Activated effector memory CD4-positive, alpha-beta T cell treated with anti-CD3 and anti-CD28 coated beads, Interleukin-2, amount 50 U/mL, for 16 hours (primary cell): Measurements from ENCODE around the gene MINDY4.

Experiments used
- DNase-seq: peaks from one replicate; pipeline ENCODE4 v3.0.0-alpha.2; 2020

Gene MINDY4

GRCh38 chr7:30840141-30841024 lies 69.2 kb downstream of the MINDY4 start:
- no peak for DNase-seq

DNA sequence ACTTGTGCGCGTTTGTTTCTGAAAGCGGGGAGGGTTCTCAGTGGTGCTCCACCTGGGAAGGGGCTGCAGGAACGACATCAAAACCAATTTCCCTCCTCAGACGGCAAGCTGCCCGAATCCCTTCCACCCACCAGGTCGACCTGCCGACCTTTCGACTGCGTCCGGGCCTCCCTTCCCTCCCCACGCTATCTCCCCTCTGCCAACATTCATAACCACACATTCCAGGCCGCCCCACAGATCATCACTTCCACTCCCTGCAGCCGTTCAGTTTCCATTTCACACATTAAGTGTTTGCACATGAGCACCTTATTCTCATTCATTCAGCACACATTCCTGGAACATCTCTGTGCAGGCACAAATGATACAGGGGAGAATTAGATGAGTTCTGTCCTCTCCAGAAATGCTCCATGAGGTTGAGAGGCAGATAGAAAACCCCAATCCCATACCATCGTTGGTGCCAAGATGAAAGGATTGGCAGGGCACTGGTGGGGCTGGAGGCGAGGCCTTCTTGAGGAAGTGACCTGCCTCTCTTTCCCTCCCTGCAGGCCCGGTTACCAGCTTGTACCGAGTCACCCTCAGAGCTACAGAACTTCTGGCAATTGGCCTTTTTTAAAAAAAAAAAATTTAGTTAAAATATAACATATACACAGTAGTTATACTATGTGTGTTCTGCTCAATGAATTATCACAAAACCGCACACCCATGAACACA lies 70.0 kb downstream of the MINDY4 start:
- no peak for DNase-seq

- DNase-seq = peak; percentile 21
Observed at GRCh38 chr7:30841801-30842541, 70.8 kb downstream of the MINDY4 start.

- DNase-seq = peak; percentile 14
Observed at GRCh38 chr7:30842542-30843451, 71.6 kb downstream of the MINDY4 start.

DNA sequence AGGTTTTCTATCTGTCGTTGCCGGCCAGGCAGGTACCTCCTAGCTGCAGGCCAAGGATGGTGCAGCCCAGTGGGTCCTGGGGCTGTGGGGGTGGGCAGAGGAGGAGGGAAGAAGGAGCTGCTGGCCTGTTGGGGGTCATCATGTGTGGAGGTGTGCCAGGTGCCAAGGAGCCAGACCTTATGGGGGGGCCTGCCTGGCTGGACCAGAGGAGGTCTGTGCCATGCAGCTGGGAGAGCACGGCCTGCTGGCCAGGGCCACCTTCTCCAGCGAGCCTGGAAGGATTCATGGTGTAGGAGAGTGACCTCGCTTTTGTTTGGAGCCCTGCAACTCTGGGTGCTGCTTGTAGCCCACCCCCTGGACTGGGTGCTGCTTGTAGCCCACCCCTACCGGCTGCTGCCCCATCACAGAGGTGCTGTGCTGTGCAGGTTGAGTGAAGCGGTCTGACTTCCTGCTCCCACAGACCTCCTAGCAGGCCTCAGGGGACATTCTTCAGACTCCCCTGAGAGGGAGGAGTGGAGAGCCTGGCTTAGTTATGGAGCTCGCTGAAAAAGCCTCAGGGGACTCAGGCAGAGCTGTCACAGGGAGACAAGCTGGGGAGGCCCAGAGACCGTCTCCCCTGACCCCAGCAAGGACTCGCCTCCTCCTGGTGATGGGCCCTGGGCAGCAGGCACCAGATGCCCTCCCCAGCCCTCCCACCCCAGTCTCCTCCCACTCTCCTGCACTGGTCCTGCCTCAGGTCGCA lies 72.7 kb downstream of the MINDY4 start:
- peak; percentile 39 for DNase-seq

GRCh38 chr7:30844483-30844874 lies 73.3 kb downstream of the MINDY4 start:
- DNase-seq = peak; percentile 34

DNA sequence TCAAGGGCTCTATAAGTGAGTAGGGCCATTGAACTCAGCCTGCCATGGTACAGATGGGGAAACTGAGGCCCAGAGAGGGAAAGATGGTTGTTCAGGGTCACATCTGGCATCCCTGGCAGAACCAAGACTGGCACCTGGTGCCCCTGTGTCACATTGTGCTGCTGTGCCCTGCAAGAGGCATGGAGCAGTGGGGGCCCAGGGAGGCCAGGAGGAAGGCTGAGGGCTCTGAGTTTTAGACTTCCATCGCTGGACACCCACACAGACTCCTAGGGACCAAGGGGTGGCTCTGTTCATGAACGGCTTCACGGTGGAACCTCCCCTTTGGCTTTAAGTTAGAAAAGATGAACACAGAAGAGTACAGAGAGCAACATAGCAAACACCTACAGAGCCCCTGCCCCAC lies 73.7 kb downstream of the MINDY4 start:
- peak; percentile 28 for DNase-seq

GRCh38 chr7:30845426-30846135 lies 74.4 kb downstream of the MINDY4 start:
- peak; percentile 50 for DNase-seq

GRCh38 chr7:30846378-30846777 lies 75.2 kb downstream of the MINDY4 start:
- no peak for DNase-seq

DNA sequence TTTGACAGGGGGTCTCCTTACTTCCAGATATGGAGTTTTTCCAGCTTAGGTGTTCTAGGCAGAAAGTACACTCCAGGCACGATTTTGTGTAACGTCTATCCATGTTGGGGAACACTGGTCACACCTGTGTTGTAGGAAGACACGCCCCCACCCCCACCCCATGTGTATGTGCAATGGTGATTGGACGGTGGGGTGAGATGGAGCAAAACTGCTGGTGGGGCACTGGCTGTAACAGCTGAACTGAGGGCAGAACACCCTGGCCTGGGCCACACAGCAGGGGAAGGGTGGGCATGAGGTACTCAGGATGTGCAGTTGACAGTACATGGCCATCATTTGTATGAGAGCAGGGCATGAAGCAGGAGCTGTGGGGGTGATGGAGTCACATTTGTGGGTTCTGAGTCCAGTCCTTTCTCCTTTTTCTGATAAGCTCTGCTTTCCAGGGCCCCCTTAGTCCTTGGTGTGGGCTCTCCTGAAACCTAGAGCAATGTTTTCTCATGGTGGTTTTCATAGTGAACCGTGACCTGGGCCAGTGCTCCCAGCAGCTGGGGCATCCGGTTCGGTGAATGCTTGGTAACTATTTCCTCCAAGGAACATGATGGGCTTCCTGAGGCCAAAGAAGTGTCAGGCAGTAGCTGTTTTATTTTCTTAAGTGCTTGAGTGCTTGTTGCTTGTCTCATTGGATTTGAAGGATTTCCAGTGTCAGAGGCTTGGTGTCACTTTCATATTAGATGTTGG lies 77.1 kb downstream of the MINDY4 start:
- DNase-seq = no peak

DNA sequence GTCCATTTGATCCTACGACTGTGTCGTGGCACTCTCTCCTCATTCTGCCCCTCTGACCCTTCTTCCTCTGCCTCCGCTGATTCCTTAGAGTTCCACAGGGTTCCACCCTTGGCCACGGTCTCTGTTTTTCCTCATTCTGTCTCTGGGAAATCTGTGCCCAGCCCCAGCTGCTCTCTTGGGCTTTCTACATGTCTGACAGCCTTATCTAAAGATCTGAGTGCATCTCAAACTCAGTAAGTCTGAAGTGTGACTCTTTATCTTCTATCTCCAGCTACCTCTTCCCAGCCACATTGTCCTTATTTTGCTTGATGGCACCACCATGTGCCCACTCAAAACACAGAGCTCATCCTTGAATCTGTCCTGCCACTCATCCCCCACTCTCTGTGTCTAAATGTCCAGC lies 78.3 kb downstream of the MINDY4 start:
- no peak for DNase-seq

DNA sequence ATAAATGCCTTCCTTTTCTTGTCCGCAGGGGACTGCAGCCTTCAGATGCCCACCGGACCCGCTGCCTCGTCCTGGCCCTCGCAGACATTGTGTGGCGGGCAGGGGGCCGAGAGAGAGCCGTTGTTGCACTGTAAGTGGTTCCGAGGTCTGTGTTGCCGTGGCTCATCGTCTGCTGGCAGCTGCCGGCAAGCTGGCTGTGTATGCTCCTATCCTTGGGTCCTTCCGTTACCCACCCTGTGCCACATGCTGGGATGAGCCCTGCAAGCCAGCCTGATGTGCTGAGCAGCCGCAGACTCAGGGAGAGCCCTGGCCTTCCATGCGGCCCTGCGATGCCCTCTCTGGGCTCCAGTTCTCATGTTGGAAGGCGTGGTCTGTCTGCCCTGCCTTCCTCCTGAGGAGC lies 79.2 kb downstream of the MINDY4 start:
- no peak for DNase-seq

DNA sequence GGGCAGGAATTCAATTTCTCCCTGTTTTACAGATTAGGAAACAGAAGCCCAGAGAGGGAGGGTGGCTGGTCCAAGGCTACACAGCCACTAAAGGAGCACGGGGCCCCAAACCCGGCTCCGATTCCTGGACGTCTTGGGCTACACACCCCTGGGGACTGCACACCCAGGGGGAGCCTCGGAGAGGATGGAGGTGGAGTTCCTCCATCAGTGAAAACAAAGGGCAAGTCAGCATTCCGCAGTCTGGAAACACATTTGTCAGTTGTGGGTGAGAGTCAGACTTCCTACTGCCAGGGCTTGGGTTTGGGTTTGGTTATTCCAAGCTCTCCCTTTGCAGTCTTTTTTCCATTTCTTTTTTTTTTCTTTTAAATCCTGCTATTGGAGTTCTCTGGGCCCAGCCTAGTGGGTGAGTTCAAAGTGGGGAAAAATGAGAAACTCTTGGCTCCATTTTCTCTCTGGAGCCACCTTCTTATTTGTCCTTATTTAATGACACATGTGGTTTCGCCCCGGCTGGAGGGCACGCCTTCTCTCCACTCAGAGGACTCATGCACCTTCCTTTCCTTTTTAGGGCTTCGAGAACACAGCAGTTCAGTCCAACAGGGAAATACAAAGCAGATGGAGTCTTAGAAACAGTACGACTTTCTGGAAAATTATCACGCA lies 80.6 kb downstream of the MINDY4 start:
- no peak for DNase-seq

DNA sequence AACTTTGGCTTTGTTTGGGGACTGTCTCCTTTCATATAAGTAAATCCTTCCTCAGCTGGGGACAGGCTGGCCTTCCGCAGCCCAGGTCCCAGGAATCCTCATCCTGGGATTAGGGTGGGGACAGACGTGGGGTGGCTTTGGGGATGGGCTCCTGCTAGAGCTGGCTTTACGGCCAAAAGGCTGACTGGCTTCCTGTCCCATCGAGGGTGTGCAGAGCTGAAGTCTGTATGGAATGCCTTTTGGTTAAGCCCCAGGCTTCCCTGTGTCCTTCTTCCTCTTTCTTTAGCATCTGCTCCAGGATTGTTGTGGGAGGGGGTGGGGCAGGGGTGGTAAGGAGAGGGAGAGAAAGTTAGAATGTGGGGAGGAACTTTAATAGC lies 81.1 kb downstream of the MINDY4 start:
- no peak for DNase-seq

DNA sequence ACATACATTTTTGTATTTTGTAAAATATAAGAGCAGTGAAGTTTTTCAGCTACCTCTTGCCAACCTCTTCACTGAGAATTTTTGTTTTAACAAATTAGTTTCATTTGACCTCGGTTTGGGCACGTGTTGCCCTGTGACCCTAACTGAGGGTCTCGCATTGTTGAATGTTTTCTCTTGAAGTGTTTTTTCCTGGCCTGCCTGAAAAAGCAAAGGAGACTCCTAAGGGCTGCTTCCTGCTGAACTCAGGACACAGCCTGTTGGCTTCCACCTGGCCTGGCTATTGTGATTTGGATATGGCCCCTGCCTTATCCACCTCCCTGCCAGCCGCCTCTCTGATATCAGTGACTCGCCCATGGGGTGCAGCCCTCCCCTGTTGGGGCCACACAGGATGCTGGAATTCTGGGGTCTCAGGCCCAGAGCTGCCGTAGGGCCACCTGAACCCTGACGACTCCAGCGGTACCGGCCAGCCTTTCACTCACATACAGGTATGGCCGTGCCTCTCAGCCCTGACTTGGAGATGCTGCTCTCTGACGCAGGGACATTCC lies 81.6 kb downstream of the MINDY4 start:
- no peak for DNase-seq

GRCh38 chr7:30853576-30853975 lies 82.4 kb downstream of the MINDY4 start:
- DNase-seq = no peak

DNA sequence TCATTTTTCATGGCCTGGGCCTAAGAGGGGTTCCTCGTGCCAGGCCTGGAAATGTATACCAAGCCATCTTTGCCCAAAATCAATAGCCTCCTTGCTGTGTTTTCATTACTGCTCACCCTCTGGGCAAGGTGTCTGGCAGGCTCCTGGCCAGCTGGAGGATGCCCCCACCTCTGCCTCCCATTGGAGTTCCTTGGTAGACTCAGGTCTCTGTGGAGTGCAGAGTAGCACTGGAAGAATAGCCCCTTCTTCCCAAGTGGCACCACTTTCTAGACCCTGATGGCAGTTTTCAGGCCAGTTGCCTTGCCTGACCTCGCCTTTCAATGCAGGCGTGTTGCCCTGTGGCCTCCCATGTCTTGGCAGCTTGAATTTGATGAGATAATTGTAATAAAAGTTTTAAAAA lies 84.7 kb downstream of the MINDY4 start:
- no peak for DNase-seq

DNA sequence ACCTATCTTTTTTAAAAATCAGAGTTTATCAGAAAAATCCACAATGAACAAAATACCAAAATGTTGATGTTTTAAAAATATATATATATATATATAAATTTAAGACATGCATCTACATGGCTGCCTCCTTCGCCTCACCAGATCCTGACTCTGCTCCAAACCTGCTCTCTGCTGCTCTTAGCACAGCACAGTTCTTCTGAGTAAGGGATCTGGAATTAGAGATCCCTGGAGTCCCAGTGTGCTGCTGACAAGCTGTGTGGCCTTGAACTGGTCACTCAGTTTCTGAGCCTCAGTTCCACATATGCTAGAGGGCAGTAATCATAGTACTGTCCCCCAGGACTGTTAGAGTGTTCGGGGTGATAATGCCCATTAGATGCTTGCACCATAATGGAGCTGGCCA lies 87.4 kb downstream of the MINDY4 start:
- DNase-seq = no peak

- no peak for DNase-seq
Observed at GRCh38 chr7:30859202-30859939, 88.2 kb downstream of the MINDY4 start.
